ENCODE measurements around the gene CPD. TPM values are rescaled to one million over a fixed set of nuclear protein-coding genes. Genes with fewer than 3 reads are reported as not detected.
A peak's percentile ranks its signal among the peaks of the same experiment; 100 is the strongest.

The CPD gene
- polyA plus RNA-seq, 2 donors = 3.0 to 5.1 TPM

DNA sequence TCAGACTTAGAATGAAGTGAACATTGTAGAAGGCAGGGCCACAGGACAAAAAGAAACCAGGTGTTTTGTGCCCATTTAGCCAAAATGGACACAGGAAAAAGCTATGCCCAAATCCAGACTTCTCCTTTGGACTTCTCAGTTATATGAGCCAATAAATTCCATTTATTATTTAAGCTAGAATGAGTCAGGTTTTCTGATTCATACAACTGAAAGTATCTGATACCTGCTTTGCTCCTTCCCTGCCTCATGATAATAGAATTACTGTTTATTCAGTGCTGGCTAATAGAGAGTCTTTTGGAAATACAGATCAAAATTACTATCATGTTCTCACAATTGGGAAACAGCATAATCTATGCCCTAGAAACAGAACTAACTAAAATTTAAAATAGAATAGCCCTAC lies 8.7 kb upstream of the CPD start:
- H3K27ac ChIP-seq (ENCODE audit: low read depth in 2 of 2, low read length in 1 of 2) = no peak overlapping the region
- no peaks in the 10 kb centered on the region for H3K27me3 ChIP-seq (ENCODE audit: control insufficient read depth in 1 of 2, insufficient read depth in 2 of 2, low read length in 2 of 2)
- H3K9me3 ChIP-seq (ENCODE audit: control insufficient read depth in 2 of 2, insufficient read depth in 1 of 2, low read depth in 1 of 2, low read length in 1 of 2) = no peaks in the 10 kb centered on the region
- no peak overlapping the region for H3K4me3 ChIP-seq (ENCODE audit: low read depth in 1 of 2, low read length in 2 of 2)
- H3K36me3 ChIP-seq (ENCODE audit: control insufficient read depth in 2 of 2, insufficient read depth in 2 of 2, low read length in 1 of 2) = no peaks in the 10 kb centered on the region
- peaks cover 0 to 2% of the 10 kb centered on the region in 2 donors for H3K4me1 ChIP-seq (ENCODE audit: control insufficient read depth in 2 of 2, insufficient read depth in 2 of 2, low read length in 1 of 2)

DNA sequence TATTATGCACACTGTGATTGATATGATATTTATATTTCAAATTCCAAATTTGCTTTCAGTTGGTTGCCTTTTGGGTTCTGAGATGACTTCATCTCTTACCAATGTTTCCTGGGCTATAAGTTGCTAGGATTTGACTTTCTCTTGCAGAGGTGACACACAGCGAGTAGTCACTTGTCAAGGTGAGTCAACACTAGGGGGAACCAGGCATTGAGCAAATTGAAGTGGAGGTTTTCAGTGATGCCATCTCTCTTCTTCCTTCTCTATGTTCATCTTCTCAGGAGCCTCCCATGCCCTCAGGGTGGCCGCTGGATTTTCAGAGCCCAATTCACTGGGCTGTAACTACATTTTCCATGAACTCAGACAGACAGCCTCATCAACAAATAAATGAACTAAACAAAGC lies 6.0 kb upstream of the CPD start:
- WGBS, 2 donors = 56 to 75% methylated on average over 2 of the region's 2 CpGs
- H3K9me3 ChIP-seq (ENCODE audit: control insufficient read depth in 2 of 2, insufficient read depth in 1 of 2, low read depth in 1 of 2, low read length in 1 of 2) = no peaks in the 10 kb centered on the region
- no peaks in the 10 kb centered on the region for H3K27me3 ChIP-seq (ENCODE audit: control insufficient read depth in 1 of 2, insufficient read depth in 2 of 2, low read length in 2 of 2)
- H3K36me3 ChIP-seq (ENCODE audit: control insufficient read depth in 2 of 2, insufficient read depth in 2 of 2, low read length in 1 of 2) = no peaks in the 10 kb centered on the region
- H3K4me3 ChIP-seq (ENCODE audit: low read depth in 1 of 2, low read length in 2 of 2) = no peak overlapping the region
- no peak overlapping the region for H3K27ac ChIP-seq (ENCODE audit: low read depth in 2 of 2, low read length in 1 of 2)
- peaks cover 0 to 2% of the 10 kb centered on the region in 2 donors for H3K4me1 ChIP-seq (ENCODE audit: control insufficient read depth in 2 of 2, insufficient read depth in 2 of 2, low read length in 1 of 2)

DNA sequence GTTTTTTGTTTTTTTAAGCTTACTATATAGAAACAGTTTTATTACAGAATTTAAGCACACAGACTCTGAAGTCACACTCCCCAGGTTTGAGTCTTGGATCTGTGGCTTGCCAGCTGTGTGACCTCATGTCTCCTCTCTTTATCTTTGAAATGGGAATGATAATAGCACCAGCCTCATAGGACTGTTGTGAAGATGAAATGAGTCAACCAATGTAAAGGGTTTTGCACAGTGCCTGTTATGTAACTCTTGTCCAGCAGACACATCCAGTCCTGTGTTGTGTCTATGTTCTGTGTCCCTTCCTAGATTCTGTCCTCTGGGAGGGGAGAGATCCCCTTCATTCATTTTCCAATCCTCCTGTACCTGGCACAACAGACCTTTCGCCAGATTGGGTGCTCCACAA lies 3.1 kb upstream of the CPD start:
- 91 to 96% methylated on average over 1 of the region's 1 CpG for WGBS, 2 donors
- H3K4me3 ChIP-seq (ENCODE audit: low read depth in 1 of 2, low read length in 2 of 2) = no peak overlapping the region
- no peaks in the 10 kb centered on the region for H3K9me3 ChIP-seq (ENCODE audit: control insufficient read depth in 2 of 2, insufficient read depth in 1 of 2, low read depth in 1 of 2, low read length in 1 of 2)
- H3K27me3 ChIP-seq (ENCODE audit: control insufficient read depth in 1 of 2, insufficient read depth in 2 of 2, low read length in 2 of 2) = no peaks in the 10 kb centered on the region
- no peaks in the 10 kb centered on the region for H3K36me3 ChIP-seq (ENCODE audit: control insufficient read depth in 2 of 2, insufficient read depth in 2 of 2, low read length in 1 of 2)
- H3K27ac ChIP-seq (ENCODE audit: low read depth in 2 of 2, low read length in 1 of 2) = no peak overlapping the region
- peaks cover 2 to 3% of the 10 kb centered on the region in 2 donors for H3K4me1 ChIP-seq (ENCODE audit: control insufficient read depth in 2 of 2, insufficient read depth in 2 of 2, low read length in 1 of 2)

DNA sequence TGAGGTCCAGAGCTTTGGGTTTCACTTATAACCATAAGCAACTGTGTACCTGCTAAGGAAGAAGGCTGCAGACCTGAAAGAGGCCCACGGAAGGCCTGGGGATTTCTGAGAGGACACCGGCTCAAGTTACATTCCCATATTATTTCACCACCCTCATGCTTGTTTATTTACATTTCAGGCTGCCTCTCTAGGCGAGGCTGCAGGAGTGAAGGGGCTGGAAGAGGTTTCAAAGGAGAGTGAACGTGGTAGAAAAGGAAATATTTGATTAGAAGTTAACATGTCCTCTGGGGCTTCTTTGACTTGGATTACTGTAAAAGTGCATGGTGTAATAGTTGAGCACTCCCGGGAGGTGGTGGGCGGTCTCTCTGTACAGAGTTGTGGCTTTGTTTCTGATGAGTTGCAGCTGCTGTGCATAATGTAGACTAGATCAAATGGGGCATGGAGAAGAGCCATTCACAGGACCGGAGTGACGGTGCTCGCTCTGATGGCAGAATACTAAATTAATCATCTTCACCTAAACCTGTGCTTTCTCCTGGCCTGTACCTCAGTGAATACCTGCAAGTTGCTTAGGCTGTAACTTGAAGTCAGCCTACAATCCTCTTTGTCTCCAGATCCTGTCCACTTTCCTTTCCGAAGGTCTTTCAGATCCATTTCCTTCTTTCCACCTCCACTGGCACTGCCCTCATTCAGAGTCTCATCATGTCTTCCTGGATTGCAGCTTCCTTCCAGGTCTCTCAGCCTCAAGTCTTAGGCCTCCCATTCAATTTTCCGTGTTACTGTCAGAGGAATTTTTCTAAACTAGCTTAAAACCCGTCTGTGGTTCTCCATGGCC lies 1.9 kb upstream of the CPD start:
- H3K4me1 ChIP-seq (ENCODE audit: control insufficient read depth in 2 of 2, insufficient read depth in 2 of 2, low read length in 1 of 2) = peaks cover 0 to 3% of the 10 kb centered on the region in 2 donors
- 66 to 68% methylated on average over 12 of the region's 12 CpGs for WGBS, 2 donors
- H3K4me3 ChIP-seq (ENCODE audit: low read depth in 1 of 2, low read length in 2 of 2) = no peak overlapping the region
- H3K27me3 ChIP-seq (ENCODE audit: control insufficient read depth in 1 of 2, insufficient read depth in 2 of 2, low read length in 2 of 2) = no peaks in the 10 kb centered on the region
- H3K36me3 ChIP-seq (ENCODE audit: control insufficient read depth in 2 of 2, insufficient read depth in 2 of 2, low read length in 1 of 2) = no peaks in the 10 kb centered on the region
- H3K9me3 ChIP-seq (ENCODE audit: control insufficient read depth in 2 of 2, insufficient read depth in 1 of 2, low read depth in 1 of 2, low read length in 1 of 2) = no peaks in the 10 kb centered on the region
- no peak overlapping the region for H3K27ac ChIP-seq (ENCODE audit: low read depth in 2 of 2, low read length in 1 of 2)

DNA sequence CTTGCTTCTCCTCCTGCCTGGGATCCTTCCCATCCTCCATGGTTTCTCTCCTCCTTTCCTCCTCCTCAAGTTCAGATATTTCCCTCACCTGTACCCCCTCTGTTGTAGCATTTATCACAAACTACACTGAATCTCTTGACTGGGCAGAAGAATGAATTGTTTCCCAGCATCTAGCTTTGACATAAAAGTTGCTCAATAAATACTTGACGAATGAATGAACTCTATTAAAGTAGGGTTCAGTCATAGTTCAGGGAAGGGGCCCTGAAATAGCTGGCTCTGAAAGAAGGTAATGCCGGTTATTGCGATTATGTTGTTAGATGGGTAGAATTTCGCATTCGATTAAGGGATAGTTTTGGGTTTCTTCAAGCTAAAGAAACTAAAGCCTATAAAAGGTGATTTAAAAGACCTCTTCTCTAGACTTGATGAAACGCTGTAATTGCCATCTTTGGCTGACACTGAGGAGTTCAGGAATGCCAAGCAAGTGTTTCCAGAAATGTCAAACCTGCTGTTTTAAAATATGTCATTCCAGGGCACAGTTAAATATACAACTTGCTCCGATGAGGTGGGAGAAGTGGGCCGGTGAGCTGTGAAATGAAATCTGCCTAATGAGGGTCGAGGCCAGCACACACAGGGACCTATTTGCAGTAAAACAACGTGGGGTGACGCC lies 1.0 kb upstream of the CPD start:
- no peaks in the 10 kb centered on the region for H3K9me3 ChIP-seq (ENCODE audit: control insufficient read depth in 2 of 2, insufficient read depth in 1 of 2, low read depth in 1 of 2, low read length in 1 of 2)
- peak overlapping the region; percentile 81 to 85 for H3K27ac ChIP-seq (ENCODE audit: low read depth in 2 of 2, low read length in 1 of 2)
- H3K27me3 ChIP-seq (ENCODE audit: control insufficient read depth in 1 of 2, insufficient read depth in 2 of 2, low read length in 2 of 2) = no peaks in the 10 kb centered on the region
- peaks cover 0 to 3% of the 10 kb centered on the region in 2 donors for H3K4me1 ChIP-seq (ENCODE audit: control insufficient read depth in 2 of 2, insufficient read depth in 2 of 2, low read length in 1 of 2)
- 70 to 72% methylated on average over 11 of the region's 11 CpGs for WGBS, 2 donors
- no peaks in the 10 kb centered on the region for H3K36me3 ChIP-seq (ENCODE audit: control insufficient read depth in 2 of 2, insufficient read depth in 2 of 2, low read length in 1 of 2)
- peak overlapping the region; percentile 78 to 94 for H3K4me3 ChIP-seq (ENCODE audit: low read depth in 1 of 2, low read length in 2 of 2)

DNA sequence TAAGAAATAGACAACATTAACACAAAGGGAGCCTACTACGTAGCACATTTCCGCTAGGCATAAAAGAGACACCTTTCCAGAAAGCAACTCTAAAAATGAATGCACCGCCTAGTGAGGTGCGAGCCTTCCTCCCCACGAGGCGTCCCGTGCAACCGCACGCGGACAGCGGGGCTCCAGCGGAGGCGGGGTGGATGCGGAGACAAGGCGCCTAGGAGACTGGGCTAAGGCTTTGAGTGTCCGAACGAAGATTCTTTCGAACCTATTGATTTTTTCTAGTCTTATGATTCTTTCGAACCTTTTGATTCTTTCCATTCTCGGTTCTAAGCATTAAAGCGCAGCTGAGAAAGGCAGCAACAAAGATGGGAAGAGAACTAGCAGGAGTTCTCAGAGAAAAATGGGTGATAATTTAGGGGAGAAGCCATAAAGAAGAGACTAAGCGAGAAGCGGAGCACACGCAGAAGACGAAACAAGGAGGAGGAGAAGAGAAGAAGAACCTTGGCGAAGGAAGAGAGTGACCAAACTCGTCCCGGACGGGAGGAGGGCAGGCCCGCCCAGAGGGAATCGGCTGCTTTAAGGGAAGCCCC lies 394 bp upstream of the CPD start:
- no peaks in the 10 kb centered on the region for H3K27me3 ChIP-seq (ENCODE audit: control insufficient read depth in 1 of 2, insufficient read depth in 2 of 2, low read length in 2 of 2)
- WGBS, 2 donors = 1 to 9% methylated on average over 31 of the region's 31 CpGs
- H3K4me3 ChIP-seq (ENCODE audit: low read depth in 1 of 2, low read length in 2 of 2) = peak overlapping the region; percentile 78 to 94
- peak overlapping the region; percentile 81 to 85 for H3K27ac ChIP-seq (ENCODE audit: low read depth in 2 of 2, low read length in 1 of 2)
- no peaks in the 10 kb centered on the region for H3K9me3 ChIP-seq (ENCODE audit: control insufficient read depth in 2 of 2, insufficient read depth in 1 of 2, low read depth in 1 of 2, low read length in 1 of 2)
- H3K4me1 ChIP-seq (ENCODE audit: control insufficient read depth in 2 of 2, insufficient read depth in 2 of 2, low read length in 1 of 2) = peaks cover 0 to 3% of the 10 kb centered on the region in 2 donors
- no peaks in the 10 kb centered on the region for H3K36me3 ChIP-seq (ENCODE audit: control insufficient read depth in 2 of 2, insufficient read depth in 2 of 2, low read length in 1 of 2)

DNA sequence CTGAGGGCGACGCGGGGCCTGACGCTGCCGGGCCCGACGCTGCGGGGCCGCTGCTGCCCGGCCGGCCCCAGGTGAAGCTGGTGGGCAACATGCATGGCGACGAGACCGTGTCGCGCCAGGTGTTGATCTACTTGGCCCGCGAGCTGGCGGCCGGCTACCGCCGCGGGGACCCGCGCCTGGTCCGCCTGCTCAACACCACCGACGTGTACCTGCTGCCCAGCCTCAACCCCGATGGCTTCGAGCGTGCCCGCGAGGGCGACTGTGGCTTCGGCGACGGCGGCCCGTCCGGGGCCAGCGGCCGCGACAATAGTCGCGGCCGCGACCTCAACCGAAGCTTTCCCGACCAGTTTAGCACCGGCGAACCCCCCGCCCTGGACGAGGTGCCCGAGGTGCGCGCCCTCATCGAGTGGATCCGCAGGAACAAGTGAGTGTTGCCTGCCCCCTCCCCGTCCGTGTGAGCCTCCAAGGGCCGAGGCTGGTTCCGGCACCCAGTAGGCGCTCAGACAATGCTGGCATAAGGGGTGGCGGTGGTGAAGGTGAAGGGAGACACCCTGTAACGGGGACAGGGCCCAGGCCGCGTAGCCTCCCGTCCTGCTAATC lies 676 bp downstream of the CPD start:
- Histone ChIP-seq H3K9me3 (ENCODE audit: control insufficient read depth in 2 of 2, insufficient read depth in 1 of 2, low read depth in 1 of 2, low read length in 1 of 2) (no peaks in the 10 kb centered on the region), H3K36me3 (ENCODE audit: control insufficient read depth in 2 of 2, insufficient read depth in 2 of 2, low read length in 1 of 2) (no peaks in the 10 kb centered on the region), H3K27ac (ENCODE audit: low read depth in 2 of 2, low read length in 1 of 2) (peak overlapping the region; percentile 88 to 95), H3K4me3 (ENCODE audit: low read depth in 1 of 2, low read length in 2 of 2) (peak overlapping the region; percentile 78 to 94), H3K4me1 (ENCODE audit: control insufficient read depth in 2 of 2, insufficient read depth in 2 of 2, low read length in 1 of 2) (peaks cover 0 to 3% of the 10 kb centered on the region in 2 donors), H3K27me3 (ENCODE audit: control insufficient read depth in 1 of 2, insufficient read depth in 2 of 2, low read length in 2 of 2) (no peaks in the 10 kb centered on the region)
- WGBS, 2 donors = 0 to 1% methylated on average over 52 to 68 of the region's 68 CpGs

DNA sequence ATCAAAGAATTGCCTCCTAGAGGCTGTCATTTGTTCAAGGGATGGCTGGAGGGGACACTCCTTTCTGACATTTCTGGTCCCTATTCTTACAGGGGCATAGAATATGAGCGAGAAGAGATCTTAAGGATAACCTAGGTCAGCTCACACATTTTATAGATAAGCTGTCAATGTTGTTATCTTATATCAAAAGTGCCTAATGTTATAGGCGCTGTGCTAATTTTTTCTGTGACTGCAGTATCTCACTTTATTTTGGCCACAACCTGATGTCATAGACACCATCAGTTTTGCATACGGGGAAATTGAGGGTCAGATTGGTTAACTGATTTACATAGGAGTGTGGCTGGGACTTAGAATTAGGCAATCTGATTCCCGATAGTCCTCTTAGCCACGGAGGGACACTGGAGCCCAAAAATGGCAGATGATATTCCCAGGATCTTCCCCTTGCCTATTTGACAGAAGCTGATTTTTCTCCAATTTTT lies 1.2 kb downstream of the CPD start:
- Histone ChIP-seq H3K4me1 (ENCODE audit: control insufficient read depth in 2 of 2, insufficient read depth in 2 of 2, low read length in 1 of 2) (peaks cover 0 to 3% of the 10 kb centered on the region in 2 donors), H3K36me3 (ENCODE audit: control insufficient read depth in 2 of 2, insufficient read depth in 2 of 2, low read length in 1 of 2) (no peaks in the 10 kb centered on the region), H3K27ac (ENCODE audit: low read depth in 2 of 2, low read length in 1 of 2) (peak overlapping the region in 1 of 2 donors; percentile 26), H3K4me3 (ENCODE audit: low read depth in 1 of 2, low read length in 2 of 2) (peak overlapping the region; percentile 78 to 94), H3K27me3 (ENCODE audit: control insufficient read depth in 1 of 2, insufficient read depth in 2 of 2, low read length in 2 of 2) (no peaks in the 10 kb centered on the region), H3K9me3 (ENCODE audit: control insufficient read depth in 2 of 2, insufficient read depth in 1 of 2, low read depth in 1 of 2, low read length in 1 of 2) (no peaks in the 10 kb centered on the region)
- WGBS, 2 donors = 4 to 11% methylated on average over 5 of the region's 5 CpGs

DNA sequence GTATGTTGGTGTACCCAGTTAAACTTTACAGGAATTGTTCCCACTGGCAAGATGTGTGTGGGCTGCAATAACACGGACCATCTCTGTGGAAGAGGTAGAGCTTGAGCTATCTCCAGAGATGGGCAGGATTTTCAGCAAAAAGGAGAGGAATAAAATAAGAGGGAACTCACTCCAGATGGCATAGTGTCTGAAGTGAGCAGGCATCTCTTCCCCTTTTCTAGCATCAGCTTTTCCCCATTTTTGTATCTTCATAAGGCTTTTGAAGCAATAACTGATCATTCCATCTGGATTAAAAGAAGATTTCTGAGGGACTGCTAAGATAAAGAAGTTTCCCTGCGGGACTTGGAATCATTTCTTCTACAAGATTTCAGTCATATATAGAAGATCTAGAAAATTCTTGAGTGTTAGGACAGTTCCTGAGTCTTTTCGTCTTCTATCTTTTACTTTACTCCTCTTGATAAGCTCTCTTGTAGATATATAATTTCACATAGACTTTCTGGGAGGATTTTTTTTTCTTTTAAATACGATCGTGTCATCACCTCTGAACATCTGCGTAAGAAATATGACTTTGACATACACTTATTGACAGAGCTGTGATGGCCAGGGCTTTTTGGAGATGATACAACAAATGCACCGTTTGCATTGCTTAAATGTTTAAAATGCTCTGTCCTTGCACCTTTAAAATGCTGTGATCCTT lies 2.1 kb downstream of the CPD start:
- Histone ChIP-seq H3K9me3 (ENCODE audit: control insufficient read depth in 2 of 2, insufficient read depth in 1 of 2, low read depth in 1 of 2, low read length in 1 of 2) (no peaks in the 10 kb centered on the region), H3K4me3 (ENCODE audit: low read depth in 1 of 2, low read length in 2 of 2) (peak overlapping the region in 1 of 2 donors; percentile 78), H3K27ac (ENCODE audit: low read depth in 2 of 2, low read length in 1 of 2) (no peak overlapping the region), H3K36me3 (ENCODE audit: control insufficient read depth in 2 of 2, insufficient read depth in 2 of 2, low read length in 1 of 2) (no peaks in the 10 kb centered on the region), H3K27me3 (ENCODE audit: control insufficient read depth in 1 of 2, insufficient read depth in 2 of 2, low read length in 2 of 2) (no peaks in the 10 kb centered on the region), H3K4me1 (ENCODE audit: control insufficient read depth in 2 of 2, insufficient read depth in 2 of 2, low read length in 1 of 2) (peaks cover 0 to 3% of the 10 kb centered on the region in 2 donors)
- 43 to 59% methylated on average over 7 of the region's 7 CpGs for WGBS, 2 donors

Data from esophagus (tissue), 2 donors.